Epidermal melanocyte (primary cell): Measurements from ENCODE around the gene EPB41L2.
"Not testable (repeated sequence)": the region's sequence is repeated elsewhere in the genome, so short reads cannot be mapped to it uniquely, and the experiment has no call there.

Experiments used
- DNase-seq: peaks from one replicate; pipeline ENCODE4 v3.0.0; 2011; ENCODE audit warnings: low spot score; ENCODE audit not compliant: insufficient read length

EPB41L2 gene

GRCh38 chr6:130947464-130947863 lies 115.6 kb downstream of the EPB41L2 start:
- DNase-seq, result no peak

DNA sequence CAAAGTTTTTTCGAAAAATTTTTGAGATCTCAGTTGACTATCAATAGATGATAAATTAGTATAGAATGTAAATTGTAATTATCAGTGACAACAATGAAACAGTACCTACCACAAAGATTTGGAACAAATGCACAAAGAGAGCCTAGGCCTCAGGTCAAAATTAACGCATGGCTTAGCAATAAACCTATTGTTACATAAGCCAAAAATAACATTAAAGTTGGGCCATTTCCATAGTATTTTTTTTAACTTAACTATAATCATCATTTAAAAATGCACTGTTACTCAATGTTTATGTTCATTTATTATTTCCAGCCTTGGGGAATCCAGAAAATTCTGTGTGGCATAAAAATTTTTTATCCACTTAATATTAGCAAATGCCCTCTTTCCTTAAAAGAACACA lies 117.0 kb downstream of the EPB41L2 start:
- DNase-seq, result no peak

DNA sequence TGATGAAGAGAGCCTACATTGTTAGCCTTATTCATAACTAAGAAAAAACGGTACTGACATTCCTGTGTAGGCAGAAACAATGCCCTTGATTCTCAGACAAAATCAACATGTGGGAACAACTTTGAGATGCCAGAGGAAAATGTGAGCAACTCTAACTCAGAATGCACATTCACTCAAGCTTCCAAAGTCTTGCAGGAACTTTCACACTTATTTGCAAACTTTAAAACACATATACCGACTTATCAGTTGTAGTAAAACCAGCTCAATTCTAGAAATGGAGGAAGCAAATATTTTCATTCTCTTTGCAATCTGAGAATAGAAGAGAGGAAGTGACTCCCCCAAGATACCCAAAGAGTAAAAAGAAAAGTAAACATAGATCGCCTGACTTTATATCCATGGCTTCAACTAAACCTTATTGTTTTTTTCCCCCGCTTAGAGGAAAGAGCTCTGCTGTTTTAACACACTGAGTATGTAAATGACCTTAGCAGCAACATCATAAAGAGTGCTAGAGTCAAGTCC lies 117.6 kb downstream of the EPB41L2 start:
- DNase-seq, result no peak

- no peak for DNase-seq
Observed at GRCh38 chr6:130944486-130944885, 118.6 kb downstream of the EPB41L2 start.

DNA sequence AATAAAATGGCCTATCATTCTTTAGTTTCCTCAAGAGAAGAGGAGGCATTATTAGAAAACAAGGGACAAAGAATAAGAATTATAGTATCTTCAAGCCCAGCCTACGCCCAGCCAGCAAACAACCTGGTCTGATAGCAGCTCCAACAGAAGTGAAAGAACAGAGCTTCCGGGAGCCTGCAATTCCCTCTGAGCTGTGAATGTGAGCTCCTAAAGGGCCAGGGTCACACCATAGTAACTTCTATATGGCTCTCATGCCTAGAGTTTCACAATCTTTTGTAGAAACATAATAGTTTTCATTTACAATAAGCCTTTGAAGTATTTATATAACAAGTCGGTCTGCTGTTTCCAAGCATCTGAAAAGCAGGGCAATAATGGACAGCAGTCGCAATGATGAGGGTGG lies 119.3 kb downstream of the EPB41L2 start:
- no peak for DNase-seq

- not testable (repeated sequence) for DNase-seq
Observed at GRCh38 chr6:130942752-130943151, 120.3 kb downstream of the EPB41L2 start.

- no peak for DNase-seq
Observed at GRCh38 chr6:130937942-130938604, 125.0 kb downstream of the EPB41L2 start.

DNA sequence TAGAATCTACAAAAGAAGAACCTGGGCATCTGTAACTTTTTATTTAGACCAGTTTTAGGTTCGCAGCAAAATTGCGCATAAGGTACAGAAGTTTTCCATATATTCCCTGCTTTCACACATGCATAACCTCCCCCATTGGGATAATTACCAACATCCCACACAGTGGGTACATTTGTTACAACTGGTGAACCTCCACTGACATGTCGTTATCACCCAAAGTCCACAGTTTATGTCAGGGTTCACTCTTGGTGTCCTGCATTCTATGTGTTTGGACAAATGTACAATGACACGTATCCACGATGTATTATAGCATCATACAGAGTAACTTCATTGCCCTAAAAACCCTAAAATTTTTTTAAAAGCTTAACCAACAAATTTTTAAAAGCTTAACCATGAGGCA lies 126.1 kb downstream of the EPB41L2 start:
- DNase-seq, result no peak

GRCh38 chr6:130935978-130936377 lies 127.1 kb downstream of the EPB41L2 start:
- DNase-seq, result no peak

GRCh38 chr6:130934848-130935585 lies 128.0 kb downstream of the EPB41L2 start:
- DNase-seq, result no peak

- peak; percentile 19 for DNase-seq
Observed at GRCh38 chr6:130933712-130934200, 129.3 kb downstream of the EPB41L2 start.

- no peak for DNase-seq
Observed at GRCh38 chr6:130932921-130933320, 130.1 kb downstream of the EPB41L2 start.

DNA sequence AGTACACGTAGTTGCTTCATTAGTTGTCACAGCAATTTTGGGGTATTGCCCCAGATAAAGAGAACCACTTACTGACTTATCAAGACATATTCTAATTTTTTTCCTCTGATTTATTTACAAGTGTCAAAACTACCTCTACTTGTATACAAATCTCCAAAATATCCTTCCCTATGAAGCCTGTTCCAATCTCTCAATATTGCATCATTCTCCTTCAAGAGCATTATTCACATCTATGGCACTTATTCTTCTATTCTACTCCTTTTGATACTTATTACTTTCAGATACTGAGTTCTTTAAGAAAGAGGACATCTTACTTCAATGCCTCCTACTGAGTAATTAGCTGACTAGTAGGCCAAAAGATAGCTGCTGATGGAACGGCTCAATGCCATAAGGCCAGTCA lies 130.6 kb downstream of the EPB41L2 start:
- DNase-seq, result no peak

DNA sequence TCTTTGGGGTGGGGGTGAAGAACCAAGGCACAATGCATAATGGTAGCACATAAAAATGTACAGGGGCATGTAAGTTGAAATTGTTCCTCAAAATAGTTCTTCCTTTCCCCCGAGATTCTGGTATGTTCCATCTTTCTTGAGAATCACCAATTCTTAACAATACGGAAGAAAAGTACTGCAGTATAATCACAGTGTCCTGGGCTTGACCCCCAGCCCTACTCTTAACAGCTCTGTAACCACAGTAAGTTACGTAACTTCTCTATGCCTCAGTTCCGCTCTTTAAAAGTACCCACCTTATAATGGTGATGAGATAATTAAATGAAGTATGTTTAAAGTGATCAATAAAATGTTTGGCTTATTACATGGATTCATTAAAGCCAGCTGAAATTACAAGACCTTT lies 131.4 kb downstream of the EPB41L2 start:
- DNase-seq, result no peak

GRCh38 chr6:130929036-130929678 lies 133.9 kb downstream of the EPB41L2 start:
- no peak for DNase-seq

DNA sequence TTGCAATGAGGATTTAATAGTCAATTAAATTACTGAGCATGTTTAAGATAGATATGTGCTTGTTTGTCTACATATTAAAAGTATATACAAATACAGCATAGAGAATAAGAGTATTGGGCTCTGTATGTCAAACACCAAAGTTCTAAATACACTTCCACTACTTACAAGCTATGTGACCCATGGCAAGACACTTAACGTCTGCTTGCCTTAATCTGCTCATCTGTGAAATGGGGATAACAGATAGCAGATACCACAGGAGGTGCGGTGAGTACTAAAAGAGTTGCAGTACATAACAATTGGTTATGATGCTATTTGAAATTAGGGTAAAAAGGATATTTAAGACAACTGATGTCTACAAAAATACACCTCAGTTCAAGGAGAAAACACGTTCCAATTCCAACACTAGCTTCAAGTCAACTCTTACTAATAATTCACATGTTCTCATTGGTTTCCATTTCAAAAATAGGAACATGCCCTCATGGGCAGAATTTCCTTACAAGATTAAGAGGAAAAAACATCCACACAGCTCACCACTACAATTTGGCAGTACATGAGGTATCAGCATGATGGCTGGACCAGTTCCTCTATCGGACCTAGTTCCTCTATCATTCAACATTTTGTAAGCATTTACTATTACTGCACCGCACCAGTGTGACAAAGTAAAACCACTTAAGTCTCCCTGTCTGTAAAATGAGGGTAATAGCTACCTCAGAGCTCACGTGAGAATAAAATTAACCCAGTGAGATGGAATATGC lies 134.7 kb downstream of the EPB41L2 start:
- DNase-seq, result no peak

DNA sequence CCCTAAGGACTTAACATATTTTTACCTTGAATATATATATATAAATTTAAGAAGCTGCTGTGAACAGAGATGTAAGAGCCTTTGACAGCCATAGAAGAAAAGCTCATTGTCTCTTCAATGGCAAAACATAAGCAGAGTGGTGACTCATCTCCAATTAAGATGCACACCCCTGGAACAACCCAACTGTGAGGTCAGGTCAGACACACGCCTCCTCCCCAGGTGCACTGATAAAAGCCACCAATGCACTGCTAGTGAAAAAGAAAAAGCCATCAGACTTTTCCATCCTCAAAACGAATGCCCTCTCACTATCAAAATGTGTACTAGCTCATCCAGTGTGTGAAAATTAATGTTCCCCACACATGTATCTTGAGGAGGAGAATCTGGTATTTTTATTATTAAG lies 135.7 kb downstream of the EPB41L2 start:
- DNase-seq, result no peak

DNA sequence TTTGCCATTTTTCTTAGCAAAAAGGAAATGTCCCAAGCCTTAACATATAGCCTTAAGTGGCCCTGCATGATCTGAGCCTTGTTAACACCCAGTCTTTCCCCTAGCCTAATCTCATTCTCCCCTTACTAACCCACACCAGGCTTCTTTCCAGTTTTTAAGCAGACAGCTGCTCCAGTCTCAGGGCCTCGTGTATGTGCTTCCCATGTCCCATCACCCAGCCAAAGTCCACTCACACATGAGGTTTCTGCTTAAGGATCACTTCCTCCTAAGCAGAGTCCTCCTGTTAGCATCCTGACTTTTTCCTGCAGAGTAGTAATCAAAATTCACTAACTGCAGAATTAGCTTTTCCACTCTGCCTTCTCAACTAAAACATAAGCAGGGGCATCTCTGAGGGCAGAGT lies 139.7 kb downstream of the EPB41L2 start:
- DNase-seq, result no peak

GRCh38 chr6:130922922-130923321 lies 140.1 kb downstream of the EPB41L2 start:
- DNase-seq, result no peak

DNA sequence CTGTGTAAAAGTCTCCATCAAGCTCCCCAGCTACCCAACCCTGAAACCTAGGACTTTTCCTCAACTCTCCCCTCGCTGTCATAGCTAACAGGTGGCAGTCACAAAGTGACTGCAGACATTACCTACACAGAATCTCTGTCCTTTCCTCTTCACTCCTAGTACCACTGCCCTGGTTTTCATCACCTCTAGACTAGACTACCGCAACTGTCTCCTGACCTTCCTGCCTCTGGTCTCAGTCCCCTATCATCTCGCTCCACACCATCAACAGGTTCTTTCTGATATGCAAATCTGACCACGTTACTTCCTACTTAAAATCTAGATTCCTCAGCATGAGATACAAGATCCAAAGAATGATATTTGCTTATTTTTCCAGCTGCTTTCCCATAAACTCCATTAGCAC lies 142.1 kb downstream of the EPB41L2 start:
- DNase-seq, result no peak

DNA sequence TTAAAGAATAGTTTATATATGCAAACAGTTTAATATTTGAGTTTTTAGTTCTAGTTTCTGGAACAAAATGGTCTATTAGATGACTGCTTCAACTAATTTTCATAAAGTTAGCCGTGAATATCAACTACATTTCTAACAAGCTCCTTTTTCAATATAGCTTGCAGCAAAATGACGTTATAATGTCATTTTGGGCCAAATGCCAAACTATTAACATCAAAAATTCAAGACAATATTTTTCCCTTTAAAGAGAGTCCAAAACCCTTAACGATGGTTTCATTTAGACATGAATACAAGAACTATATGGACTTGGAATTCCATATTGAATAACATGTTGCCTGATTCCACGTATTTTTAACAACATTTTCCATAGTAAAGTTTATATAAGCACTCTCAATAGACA lies 144.9 kb downstream of the EPB41L2 start:
- no peak for DNase-seq
